HG03575 (cell line): ENCODE measurements around the gene AGPAT4.
"Not testable (repeated sequence)": the region's sequence is repeated elsewhere in the genome, so short reads cannot be mapped to it uniquely, and the experiment has no call there.

Experiments used
- ATAC-seq: cut with Tn5 transposase; IDR thresholded peaks from one replicate; pipeline ENCODE4 v1.9.1; 2021; ENCODE audit not compliant: unreplicated experiment, insufficient number of reproducible peaks, low FRiP score; ENCODE audit errors: extremely low read depth

AGPAT4 gene

DNA sequence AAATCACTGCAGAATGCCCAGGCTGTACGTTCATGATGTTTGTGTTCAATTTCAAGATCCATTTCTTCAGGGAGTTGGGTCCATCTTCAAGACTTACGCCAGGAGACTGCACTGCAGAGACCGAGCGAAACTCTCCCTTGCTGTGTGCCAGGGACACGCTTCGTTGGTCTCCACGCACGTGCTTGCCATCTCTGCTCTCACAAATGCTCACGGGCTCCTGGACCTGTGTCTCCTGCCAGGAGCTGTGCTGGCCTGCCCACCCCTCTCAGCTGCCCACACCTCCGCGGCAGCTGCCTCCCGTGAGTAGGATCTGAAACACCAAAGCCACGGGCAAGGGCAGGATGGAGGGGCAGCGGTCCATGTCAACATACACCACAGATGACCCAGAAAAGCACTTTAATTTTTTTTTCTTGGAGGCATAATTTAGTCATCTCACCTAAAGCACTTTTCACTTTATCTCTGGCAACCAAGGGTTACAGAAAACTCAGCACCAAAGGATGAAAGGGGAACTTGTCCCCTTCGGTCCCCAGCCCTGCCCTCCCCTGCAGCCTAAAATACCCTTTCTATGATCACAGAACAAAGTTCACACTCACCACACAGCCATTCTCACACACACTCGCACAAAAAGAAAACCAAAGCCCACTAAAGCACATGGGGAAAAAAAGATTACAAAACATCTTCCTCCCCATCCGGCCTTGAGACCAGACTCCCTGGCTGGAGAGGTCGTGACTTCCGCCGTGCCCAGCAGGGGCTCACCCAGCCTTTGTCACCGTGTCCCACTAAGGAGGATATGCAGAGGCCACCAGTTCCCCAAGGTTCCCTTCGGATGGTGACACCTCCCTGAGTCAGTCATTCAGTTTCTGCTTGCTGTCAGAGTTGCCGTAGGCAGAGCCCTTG is 137.9 kb downstream of the AGPAT4 start:
- ATAC-seq, result no peak

DNA sequence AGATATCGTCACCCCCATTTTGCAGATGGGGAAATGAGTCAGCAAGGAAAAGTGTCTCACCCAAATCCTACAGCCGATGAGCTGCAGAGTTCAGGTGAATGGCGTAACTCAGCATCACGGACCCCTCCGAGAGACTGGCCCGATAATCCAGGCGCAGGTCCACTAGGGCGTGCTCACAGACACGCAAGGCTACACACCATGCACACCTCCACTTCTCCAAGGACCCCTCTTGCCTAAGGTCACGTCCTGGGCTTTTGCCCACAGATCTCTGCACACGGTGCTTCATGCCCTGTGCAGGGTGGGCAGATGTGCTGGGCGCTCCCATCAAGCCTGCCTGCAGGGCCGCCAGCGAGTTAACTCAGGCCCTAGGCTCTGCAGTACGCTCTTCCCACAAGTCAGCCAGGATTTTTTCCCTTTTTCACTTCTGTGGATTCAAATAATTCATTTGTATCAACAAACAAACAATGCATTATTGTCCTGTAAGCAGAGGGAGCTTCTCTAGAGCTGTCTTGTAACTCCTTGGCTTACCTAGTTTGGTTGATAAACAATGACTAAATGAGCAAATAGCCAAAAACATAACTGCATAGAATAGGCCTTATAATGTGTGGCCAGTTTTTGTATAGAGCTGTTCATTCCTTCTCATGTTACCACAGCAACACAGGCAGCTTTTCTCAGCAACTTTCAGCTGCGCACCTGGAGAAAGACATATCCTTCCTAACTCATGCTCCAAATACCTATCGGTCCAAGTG is 139.1 kb downstream of the AGPAT4 start:
- no peak for ATAC-seq

DNA sequence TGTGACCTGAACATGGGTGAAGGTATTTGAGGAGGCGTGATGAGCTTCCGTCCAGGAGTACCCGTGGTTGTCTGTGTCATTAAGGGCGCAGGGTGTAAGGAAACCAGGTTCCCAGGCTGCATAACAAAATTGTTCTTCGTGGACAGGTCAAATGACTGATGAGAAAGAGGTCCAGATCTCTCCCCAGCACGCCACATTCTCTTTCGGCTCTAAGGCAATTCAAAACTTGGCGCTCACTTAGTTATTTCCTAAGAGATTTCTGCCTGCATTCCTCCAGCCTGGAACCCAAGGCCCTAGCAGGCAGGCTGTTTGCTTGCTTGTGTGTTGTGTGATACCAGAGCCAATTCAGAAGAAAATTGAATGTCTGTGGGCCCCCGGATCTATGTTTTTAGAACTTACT is 139.9 kb downstream of the AGPAT4 start:
- no peak for ATAC-seq

DNA sequence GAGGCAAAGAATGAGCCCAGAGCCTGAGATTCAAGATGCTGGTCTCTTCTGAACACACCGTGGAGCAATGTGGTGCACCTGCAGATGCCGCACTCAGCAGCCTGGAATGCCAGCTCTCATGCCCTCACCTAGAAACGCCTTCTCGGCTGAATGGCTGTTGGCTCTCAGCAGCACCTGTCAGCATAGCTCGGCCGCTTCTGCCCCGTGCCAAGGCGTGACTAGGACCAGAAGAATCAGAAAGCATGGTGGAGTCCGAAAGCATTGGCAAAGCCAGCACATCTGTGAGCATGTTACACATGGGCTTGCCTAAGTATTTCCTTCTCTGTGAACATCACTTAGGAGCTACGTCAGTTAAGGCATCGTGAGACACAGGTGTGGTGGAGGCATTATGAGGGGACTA is 141.5 kb downstream of the AGPAT4 start:
- ATAC-seq, result no peak

DNA sequence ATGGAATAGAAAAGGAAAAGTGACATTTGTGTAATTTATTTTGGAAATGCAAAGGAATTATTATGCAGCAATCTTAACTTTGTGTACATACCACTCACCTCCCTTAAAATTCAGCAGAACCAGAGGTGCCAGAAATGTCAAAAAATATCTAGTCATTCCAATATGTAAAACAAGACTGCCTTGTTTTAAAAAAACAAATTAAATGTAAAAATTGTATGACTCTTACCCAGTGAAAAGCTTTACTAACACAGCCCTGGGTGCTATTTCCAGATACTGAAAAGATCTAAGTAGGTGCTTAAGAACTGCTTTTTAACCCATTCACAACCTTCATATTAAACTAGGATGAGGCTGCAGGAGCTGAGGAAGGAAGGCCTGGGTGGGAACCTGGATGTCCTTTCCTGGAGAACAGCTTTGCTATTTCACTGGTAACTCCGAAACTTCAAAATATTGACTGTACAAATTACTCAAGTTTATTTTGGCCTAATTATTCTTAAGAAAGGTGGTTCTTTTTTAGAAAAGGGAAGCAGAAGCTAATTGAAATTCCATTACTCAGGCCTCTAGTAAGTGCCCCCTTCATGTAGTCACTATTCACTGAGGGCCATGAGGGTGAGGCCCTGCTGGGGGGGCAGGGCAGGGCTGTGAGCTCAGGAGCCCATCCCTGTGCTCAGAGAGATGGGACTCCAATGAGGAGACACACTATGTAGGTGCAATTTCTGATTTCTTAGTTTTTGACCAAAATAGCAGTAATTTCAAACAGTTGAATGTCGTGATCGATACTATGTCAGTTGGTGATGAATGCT is 142.7 kb downstream of the AGPAT4 start:
- ATAC-seq, result no peak

DNA sequence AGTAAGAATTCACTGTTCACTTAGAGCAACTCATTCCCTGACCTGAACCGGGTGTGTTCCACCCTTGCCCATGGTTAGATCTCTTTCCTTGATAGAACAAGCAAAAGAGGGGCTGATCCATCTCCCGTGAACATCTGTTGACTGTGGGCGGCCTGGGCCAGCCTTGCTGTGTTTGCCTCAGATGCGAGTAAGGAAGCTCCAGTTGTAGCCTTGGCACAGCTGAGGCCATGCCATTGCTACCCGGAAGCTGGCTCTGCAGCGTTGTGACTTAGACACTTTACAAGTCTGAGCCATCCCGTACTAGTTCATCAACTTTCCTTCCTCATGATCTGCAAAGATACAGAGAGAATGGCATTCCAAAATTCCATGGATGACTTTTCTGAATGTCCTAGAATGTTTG is 143.3 kb downstream of the AGPAT4 start:
- ATAC-seq, result no peak

DNA sequence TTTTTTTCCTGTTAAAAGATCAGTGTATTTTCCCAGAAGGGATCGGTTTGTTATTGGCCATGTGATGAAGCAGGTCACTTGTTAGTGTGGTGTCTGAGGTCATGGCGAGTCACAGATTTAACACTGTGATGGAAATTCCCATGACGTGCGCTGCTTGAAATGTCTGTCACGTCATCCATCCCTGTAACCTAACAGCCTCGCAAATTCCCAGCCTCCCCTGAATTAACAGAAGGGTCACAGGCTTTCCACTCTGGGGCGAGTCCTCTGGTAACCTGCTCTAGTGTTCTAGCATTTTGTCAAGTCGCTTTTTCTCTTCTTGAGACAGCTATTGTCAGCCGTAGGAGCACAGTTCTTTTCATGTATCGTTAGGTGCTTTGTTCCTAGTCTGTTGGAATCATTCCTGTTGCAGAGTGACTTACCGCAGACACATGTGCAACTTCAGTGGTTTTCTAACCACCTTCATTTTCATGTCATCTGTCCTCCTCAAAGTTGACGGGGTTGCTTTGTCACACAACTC is 145.1 kb downstream of the AGPAT4 start:
- no peak for ATAC-seq

DNA sequence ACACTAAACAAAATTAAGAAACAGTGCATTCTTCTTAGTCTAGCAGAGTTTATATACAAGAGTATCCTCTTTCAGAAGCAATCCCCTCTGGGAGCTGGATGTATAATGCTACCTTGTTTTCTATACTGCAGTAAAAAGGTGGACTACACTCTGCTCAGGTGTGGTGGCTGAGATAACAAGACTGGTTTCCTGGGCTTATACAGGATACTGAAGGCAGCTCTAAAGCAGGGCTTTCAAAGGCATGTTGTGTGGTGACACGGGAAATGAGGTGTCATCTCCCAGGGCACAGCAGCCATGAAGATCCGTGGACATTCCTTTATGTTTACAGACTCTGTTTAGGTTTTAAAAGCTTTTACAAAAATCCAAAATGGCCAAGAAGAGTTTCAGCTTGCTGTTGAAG is 145.6 kb downstream of the AGPAT4 start:
- no peak for ATAC-seq

DNA sequence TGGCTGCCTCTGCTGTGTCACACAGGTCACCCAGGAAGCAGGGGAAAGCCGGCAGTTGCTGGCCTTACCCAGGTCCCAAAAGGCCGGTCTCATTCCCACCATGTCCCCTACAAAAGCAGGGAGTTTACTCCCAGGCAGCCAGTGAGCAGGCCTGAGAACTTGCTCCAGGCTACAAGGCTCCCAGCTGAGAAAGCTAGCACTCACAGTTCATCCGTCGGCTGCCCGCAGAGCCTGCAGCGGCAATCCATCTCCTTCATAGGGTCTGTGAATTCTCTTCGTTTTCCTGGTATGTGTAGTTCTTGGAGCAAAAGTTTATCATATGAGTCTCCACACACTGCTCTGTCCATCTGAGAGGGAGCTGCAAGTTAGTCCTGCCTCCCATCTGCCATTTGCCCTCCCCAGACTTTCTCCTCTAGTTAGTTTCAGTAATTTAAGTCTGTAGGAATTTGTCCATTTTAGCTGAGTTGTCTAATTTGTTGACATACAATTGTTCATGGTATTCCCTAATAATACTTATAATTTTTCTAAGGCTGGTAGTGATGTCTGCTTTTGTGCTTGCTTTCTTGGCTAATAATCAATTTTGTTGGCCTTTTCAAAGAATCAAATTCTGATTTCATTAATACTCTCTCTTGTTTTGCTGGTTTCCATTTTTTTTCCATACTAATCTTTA is 146.7 kb downstream of the AGPAT4 start:
- ATAC-seq, result no peak

DNA sequence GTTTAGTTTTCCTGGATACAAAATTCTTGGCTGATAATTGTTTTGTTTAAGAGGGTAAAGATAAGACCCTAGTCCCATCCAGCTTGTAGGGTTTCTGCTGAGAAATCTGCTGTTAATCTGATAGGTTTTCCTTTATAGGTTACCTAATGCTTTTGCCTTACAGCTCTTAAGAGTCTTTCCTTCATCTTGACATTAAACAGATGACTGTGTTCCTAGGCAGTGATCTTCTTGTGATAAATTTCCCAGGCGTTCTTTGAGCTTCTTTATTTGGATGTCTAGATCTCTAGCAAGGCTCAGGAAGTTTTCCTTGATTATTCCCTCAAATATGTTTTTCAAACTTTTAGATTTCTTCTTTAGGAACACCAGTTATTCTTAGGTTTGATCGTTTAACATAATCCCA is 148.3 kb downstream of the AGPAT4 start:
- no peak for ATAC-seq

DNA sequence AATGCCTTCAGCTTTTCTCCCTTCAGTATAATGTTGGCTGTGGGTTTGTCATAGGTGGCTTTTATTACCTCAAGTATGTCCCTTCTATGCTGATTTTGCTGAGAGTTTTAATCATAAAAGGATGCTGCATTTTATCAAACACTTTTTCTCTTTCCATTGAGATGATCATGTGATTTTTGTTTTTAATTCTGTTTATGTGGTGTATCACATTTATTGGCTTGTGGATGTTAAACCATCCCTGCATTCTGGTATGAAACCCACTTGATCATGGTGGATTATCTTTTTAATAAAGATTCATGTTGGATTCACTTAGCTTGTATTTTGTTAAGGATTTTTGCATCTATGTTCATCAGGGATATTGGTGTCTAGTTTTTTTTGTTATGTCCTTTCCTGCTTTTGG is 150.5 kb downstream of the AGPAT4 start:
- not testable (repeated sequence) for ATAC-seq

DNA sequence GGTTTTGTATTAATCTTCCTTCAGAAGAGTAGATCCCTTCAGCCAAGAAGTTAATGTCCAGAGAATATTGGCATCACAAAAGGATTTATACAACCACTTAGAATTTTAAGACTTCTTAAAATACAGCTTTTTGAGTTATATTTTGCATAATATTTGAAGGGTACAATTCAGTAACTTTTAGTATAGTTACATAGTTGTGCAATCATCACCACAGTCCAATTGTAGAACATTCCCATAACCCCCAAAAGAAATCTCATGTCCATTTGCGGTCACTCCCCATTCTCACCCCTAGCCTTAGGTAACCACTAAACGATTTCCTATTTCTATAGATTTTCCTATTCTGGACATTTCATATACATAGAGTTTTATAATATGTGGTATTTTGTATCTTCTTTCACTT is 155.9 kb downstream of the AGPAT4 start:
- no peak for ATAC-seq

DNA sequence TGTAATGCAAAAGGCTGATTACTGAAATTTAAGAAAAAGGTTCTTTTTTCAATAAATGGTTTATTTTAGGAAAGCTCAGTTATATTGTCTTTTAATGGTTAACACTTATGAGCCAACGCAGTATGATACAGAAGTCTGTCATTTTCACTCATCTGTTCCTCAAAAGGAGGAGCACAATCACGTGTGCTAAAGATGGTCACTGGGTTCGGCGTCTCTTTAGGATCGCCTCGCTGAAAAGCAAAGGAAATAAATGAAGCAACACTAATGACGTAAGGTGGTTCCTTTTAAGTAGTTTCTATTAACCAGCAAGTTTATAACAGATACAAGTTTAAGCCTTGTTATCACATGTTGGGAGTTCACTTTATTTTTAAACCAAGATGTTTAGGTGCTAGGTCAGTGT is 156.6 kb downstream of the AGPAT4 start:
- no peak for ATAC-seq

DNA sequence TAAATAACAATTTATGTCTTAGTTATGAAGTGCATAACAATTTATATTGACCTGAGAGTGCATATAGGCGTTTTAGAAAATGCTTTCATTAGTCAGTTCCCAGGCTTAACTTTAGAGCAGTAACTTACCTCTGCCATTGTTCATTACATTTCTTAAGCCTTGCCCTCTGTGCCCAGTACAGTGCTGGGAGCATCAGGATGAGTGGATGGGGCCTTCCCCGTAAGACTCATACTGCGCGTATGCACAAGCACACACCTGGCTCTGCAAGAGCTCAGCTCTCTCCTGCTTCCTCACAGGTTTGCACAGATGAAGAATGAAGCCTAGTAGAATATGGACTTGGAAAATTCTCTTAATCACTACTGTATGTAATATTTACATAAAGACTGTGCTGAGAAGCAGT is 157.3 kb downstream of the AGPAT4 start:
- ATAC-seq, result no peak

DNA sequence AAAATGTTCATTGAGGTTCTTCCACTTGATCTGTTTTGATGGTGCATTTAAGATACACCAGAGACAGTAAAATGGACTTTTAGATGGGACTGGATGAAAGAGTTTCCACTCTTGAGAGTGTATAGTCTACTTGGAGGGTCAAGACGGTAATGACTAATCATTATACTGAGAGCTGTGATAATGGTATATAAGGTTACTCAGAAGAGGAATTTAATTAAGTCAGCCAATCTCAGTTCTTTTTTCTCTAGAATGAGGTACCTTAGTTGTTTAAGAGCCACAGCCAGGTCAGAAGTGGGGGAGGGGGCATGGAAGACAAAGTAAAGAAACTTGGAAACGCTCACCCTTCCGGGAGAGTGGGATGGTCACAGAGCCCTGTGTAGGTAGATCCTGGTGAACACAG is 158.4 kb downstream of the AGPAT4 start:
- no peak for ATAC-seq

DNA sequence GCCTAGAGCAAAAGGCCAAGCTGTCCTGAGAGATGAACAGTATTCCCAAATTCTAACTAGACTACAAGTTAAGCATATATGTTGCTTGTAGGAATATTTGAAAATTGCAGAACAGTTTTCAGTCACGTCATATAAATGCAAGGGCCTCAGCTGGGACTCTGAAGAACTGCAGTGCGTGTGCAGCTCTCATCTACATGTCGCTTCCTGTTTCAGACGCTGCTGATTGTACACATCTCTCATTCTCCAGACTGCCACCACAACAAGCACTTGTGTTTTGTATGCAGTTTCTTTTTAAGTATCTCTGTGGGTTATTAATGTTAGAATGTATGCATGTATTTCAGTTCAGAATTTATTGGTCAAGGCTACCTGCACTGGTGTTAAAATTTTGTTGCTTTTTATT is 162.6 kb downstream of the AGPAT4 start:
- no peak for ATAC-seq

DNA sequence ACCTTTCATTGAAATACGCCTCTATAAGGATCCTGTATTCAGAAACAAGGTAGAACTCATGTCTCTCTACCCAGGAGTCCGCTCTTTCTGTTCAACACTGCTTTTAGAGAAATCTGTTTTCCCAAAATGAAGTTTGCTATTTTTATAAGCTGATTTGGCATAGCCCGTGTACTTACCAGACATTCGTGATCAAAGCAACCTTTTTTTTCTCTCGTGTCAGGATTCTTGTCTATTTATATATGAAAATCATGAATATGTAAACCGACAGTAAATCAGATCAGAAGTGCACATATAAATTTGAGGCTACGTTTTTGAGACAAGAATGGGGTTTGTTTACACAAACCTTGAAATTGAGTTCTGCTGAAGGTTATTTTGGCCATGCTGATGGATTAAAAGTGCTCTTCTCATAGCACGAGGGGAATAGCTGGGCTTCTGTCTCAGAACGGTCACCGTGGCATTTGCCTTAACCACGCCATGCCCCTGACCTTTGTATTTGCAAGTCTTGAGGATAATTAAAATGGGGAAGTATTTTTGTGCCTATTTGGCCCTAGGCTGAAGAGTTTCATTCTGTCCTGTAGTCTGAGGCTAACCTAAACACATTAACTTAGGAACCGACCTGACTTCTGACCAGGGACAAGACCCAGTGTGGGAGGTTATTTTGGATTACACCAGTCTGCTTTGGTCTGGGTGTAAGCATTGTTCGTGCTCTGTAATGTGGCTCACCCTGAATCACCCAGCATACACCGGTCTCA is 163.7 kb downstream of the AGPAT4 start:
- ATAC-seq, result no peak

DNA sequence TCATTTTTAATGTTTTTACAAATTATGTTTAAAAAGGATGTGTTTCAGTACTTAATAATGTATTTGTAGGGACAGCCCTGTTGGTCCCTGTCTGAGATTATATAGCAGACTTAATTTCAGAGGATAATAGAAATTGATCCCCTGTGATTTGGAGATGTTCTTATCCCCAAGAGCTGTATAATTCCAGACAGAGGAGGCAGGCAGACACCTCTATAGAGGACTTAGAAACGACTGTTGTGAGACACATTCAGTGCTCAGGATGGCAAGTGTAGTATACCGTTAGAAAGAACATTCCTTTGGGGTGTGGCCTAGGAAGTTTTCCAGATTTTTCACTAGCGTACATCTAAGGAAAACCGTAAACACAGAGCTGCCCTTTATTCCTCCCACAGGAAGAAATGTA is 164.5 kb downstream of the AGPAT4 start:
- ATAC-seq, result no peak
